GM21786 (cell line): Measurements from ENCODE around the gene FYTTD1.
A peak's percentile ranks its signal among the peaks of the same experiment; 100 is the strongest.

Experiments used
- ATAC-seq: cut with Tn5 transposase; IDR thresholded peaks from one replicate; pipeline ENCODE4 v1.9.1; 2021; ENCODE audit not compliant: unreplicated experiment

FYTTD1 gene

GRCh38 chr3:197737319-197737649, 12.4 kb upstream of the FYTTD1 start:
- ATAC-seq, result no peak

GRCh38 chr3:197737749-197738462, 11.8 kb upstream of the FYTTD1 start:
- ATAC-seq, result no peak

GRCh38 chr3:197742787-197743186, 6.9 kb upstream of the FYTTD1 start:
- ATAC-seq, result no peak

GRCh38 chr3:197746209-197746608, 3.5 kb upstream of the FYTTD1 start:
- ATAC-seq, result no peak

GRCh38 chr3:197746801-197747237, 2.9 kb upstream of the FYTTD1 start:
- ATAC-seq, result no peak

- no peak for ATAC-seq
Measured at GRCh38 chr3:197748597-197749314, 927 bp upstream of the FYTTD1 start.

GRCh38 chr3:197749315-197749600, 425 bp upstream of the FYTTD1 start:
- peak; percentile 24 for ATAC-seq

- peak; percentile 41 for ATAC-seq
Measured at GRCh38 chr3:197750396-197750831, 731 bp downstream of the FYTTD1 start.

GRCh38 chr3:197750858-197751737, 1.4 kb downstream of the FYTTD1 start:
- ATAC-seq, result no peak

- no peak for ATAC-seq
Measured at GRCh38 chr3:197752107-197752506, 2.4 kb downstream of the FYTTD1 start.

GRCh38 chr3:197753263-197753662, 3.6 kb downstream of the FYTTD1 start:
- no peak for ATAC-seq

- no peak for ATAC-seq
Measured at GRCh38 chr3:197756704-197757103, 7.0 kb downstream of the FYTTD1 start.

- ATAC-seq, result no peak
Measured at GRCh38 chr3:197758512-197758911, 8.8 kb downstream of the FYTTD1 start.

- no peak for ATAC-seq
Measured at GRCh38 chr3:197761784-197762183, 12.1 kb downstream of the FYTTD1 start.

- ATAC-seq, result no peak
Measured at GRCh38 chr3:197775317-197775716, 25.6 kb downstream of the FYTTD1 start.

GRCh38 chr3:197782230-197782629, 32.5 kb downstream of the FYTTD1 start:
- ATAC-seq, result peak; percentile 60

- ATAC-seq, result no peak
Measured at GRCh38 chr3:197784019-197784585, 34.4 kb downstream of the FYTTD1 start.

- no peak for ATAC-seq
Measured at GRCh38 chr3:197787412-197787811, 37.7 kb downstream of the FYTTD1 start.

GRCh38 chr3:197789309-197789708, 39.6 kb downstream of the FYTTD1 start:
- ATAC-seq, result no peak

GRCh38 chr3:197790033-197790432, 40.4 kb downstream of the FYTTD1 start:
- ATAC-seq, result no peak

GRCh38 chr3:197791113-197791891, 41.6 kb downstream of the FYTTD1 start, which contains the start of gene LRCH3:
TSS of gene LRCH3 (plus strand) at chr3:197791254. CDS start at chr3:197791279, 25 bp downstream.
- ATAC-seq, result peak; percentile 74
